Measurements from ENCODE around the gene PDE3B. TPM values are rescaled to one million over a fixed set of nuclear protein-coding genes. Genes with fewer than 3 reads are reported as not detected.

The PDE3B gene
- polyA plus RNA-seq, 1 donor (not counting 4 experiments of a cell fraction or from before 2014, with no cell fraction given) = 0.01 TPM

DNA sequence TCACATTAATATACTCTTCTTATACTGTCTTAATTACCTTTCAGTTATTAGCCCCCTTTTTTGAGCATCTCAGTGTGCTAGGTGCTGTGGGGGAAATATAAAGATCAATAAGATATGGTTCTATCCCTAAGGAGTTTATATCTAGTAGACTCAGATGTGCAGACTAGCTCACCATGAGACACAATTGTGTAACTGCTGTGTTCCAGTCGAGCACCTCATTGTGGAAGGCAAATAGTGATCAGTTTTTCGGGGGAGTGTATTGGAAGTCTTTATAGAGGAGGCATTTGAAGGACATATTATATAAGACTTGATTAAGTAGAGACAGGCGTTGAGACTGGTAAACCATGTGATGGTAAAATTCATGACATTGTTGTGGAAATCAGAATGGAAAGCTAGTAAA lies 11.8 kb downstream of the PDE3B start:
- Histone ChIP-seq H3K4me1 (ENCODE audit: control insufficient read depth, extremely low read depth, insufficient read depth, low read length) (no peaks in the 10 kb centered on the region), H3K27me3 (ENCODE audit: control insufficient read depth, extremely low read depth, insufficient read depth, low read length) (peaks cover 19% of the 10 kb centered on the region), H2AFZ (ENCODE audit: control insufficient read depth, low read length) (no peak overlapping the region), H3K4me3 (ENCODE audit: control insufficient read depth in 2 of 3, extremely low read depth in 1 of 3, insufficient read depth in 2 of 3, low read depth in 1 of 3, low read length in 3 of 3) (no peak overlapping the region), H3K9me1 (ENCODE audit: control insufficient read depth, extremely low read depth, insufficient read depth, low read length) (no peaks in the 10 kb centered on the region), H3K4me2 (ENCODE audit: control insufficient read depth, extremely low read depth, insufficient read depth, low read depth, low read length) (no peak overlapping the region), H3K9me3 (ENCODE audit: control insufficient read depth, low read depth, low read length) (no peaks in the 10 kb centered on the region), H3K9ac (ENCODE audit: control insufficient read depth, extremely low read depth, insufficient read depth, low read length) (no peak overlapping the region), H4K20me1 (ENCODE audit: control insufficient read depth, extremely low read depth, insufficient read depth, low read length) (no peaks in the 10 kb centered on the region), H3K36me3 (ENCODE audit: control insufficient read depth in 2 of 2, extremely low read depth in 1 of 2, insufficient read depth in 2 of 2, low read length in 2 of 2) (no peaks in the 10 kb centered on the region), H3K27ac (ENCODE audit: control insufficient read depth, insufficient read depth, low read length) (no peak overlapping the region), H3K79me2 (ENCODE audit: control insufficient read depth, insufficient read depth, low read length) (no peaks in the 10 kb centered on the region)
- DNase-seq (ENCODE audit: low read depth, low spot score) = no peak
- dilution Hi-C loops (cut with MboI; ENCODE audit: extremely low pct_ligation_motif_present, low sequenced_read_pairs) = no loop called here
- TF ChIP-seq, protein P1, sequence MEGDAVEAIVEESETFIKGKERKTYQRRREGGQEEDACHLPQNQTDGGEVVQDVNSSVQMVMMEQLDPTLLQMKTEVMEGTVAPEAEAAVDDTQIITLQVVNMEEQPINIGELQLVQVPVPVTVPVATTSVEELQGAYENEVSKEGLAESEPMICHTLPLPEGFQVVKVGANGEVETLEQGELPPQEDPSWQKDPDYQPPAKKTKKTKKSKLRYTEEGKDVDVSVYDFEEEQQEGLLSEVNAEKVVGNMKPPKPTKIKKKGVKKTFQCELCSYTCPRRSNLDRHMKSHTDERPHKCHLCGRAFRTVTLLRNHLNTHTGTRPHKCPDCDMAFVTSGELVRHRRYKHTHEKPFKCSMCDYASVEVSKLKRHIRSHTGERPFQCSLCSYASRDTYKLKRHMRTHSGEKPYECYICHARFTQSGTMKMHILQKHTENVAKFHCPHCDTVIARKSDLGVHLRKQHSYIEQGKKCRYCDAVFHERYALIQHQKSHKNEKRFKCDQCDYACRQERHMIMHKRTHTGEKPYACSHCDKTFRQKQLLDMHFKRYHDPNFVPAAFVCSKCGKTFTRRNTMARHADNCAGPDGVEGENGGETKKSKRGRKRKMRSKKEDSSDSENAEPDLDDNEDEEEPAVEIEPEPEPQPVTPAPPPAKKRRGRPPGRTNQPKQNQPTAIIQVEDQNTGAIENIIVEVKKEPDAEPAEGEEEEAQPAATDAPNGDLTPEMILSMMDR (optimal IDR thresholded peaks at IDR 0.05 in 1 of 3, IDR thresholded peaks at IDR 0.05 in 1 of 3, conservative IDR thresholded peaks at IDR 0.05 in 1 of 3; ENCODE audit: extremely low read depth in 1 of 3, insufficient read depth in 2 of 3, low read length in 3 of 3) = no peak
- TF ChIP-seq EZH2 (IDR thresholded peaks at IDR 0.05; ENCODE audit: low read length) = no peak
- FAIRE-seq = no peak

DNA sequence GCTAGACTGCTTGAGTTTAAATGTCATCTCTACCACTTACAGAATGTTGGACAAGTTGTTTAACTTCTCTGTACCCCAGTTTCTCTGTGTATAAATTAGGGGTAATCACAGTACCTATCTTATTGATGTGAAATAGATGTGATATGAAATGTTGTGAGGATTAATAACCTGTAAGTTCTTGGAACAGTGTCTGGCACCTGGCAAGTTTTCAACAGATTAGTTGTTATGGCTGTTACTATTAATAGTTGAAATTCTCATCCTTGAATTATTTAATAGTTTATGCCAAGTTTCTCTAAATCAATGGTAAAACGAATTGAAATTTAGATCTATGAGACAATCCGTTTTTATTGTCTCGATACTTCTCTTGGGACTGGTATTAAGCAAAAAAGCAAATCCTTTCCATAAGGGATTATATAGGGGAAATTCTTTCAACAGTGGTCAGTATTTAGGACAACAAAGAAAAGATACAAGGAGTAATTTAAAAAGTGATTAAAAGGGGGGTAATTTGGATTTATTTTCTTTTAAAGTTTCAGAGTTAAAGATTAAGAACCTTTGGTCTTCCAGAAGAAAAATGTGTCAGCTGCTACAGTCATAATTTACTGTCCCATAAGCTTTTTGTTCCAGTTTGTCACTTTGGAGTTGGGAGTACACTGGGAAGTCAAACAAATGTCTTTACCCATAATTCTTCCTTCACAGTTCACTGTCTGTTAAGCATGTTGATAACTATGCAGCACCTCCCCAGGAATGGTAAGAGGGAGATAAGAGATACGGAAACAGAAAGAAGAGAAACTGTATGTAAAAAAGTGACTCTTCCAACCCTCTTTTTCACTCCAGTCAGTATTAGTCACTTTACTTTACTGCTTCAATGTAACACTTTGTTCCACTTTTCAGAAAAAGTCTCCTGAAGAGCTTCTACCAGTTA lies 13.2 kb downstream of the PDE3B start:
- Histone ChIP-seq H3K4me3 (ENCODE audit: control insufficient read depth in 2 of 3, extremely low read depth in 1 of 3, insufficient read depth in 2 of 3, low read depth in 1 of 3, low read length in 3 of 3) (no peak overlapping the region), H3K9me1 (ENCODE audit: control insufficient read depth, extremely low read depth, insufficient read depth, low read length) (no peaks in the 10 kb centered on the region), H3K27ac (ENCODE audit: control insufficient read depth, insufficient read depth, low read length) (no peak overlapping the region), H3K9ac (ENCODE audit: control insufficient read depth, extremely low read depth, insufficient read depth, low read length) (no peak overlapping the region), H3K4me1 (ENCODE audit: control insufficient read depth, extremely low read depth, insufficient read depth, low read length) (no peaks in the 10 kb centered on the region), H3K27me3 (ENCODE audit: control insufficient read depth, extremely low read depth, insufficient read depth, low read length) (peaks cover 14% of the 10 kb centered on the region), H3K79me2 (ENCODE audit: control insufficient read depth, insufficient read depth, low read length) (no peaks in the 10 kb centered on the region), H2AFZ (ENCODE audit: control insufficient read depth, low read length) (no peak overlapping the region), H4K20me1 (ENCODE audit: control insufficient read depth, extremely low read depth, insufficient read depth, low read length) (no peaks in the 10 kb centered on the region), H3K36me3 (ENCODE audit: control insufficient read depth in 2 of 2, extremely low read depth in 1 of 2, insufficient read depth in 2 of 2, low read length in 2 of 2) (no peaks in the 10 kb centered on the region), H3K9me3 (ENCODE audit: control insufficient read depth, low read depth, low read length) (no peaks in the 10 kb centered on the region), H3K4me2 (ENCODE audit: control insufficient read depth, extremely low read depth, insufficient read depth, low read depth, low read length) (no peak overlapping the region)
- dilution Hi-C loops (cut with MboI; ENCODE audit: extremely low pct_ligation_motif_present, low sequenced_read_pairs) = no loop called here
- DNase-seq (ENCODE audit: low read depth, low spot score) = no peak
- TF ChIP-seq EZH2 (IDR thresholded peaks at IDR 0.05; ENCODE audit: low read length) = no peak
- TF ChIP-seq, protein P1 (optimal IDR thresholded peaks at IDR 0.05 in 1 of 3, IDR thresholded peaks at IDR 0.05 in 1 of 3, conservative IDR thresholded peaks at IDR 0.05 in 1 of 3; ENCODE audit: extremely low read depth in 1 of 3, insufficient read depth in 2 of 3, low read length in 3 of 3) = no peak
- FAIRE-seq = no peak

Measured in keratinocyte (primary cell).